GM19025 (cell line): ENCODE measurements around the gene PXMP2.
"Not testable (repeated sequence)": the region's sequence is repeated elsewhere in the genome, so short reads cannot be mapped to it uniquely, and the experiment has no call there.

Experiments used
- ATAC-seq: cut with Tn5 transposase; IDR thresholded peaks from one replicate; pipeline ENCODE4 v1.9.1; 2021; ENCODE audit warnings: mild to moderate bottlenecking, low read depth, moderate library complexity; ENCODE audit not compliant: unreplicated experiment

The PXMP2 gene

GRCh38 chr12:132690112-132690511, 2.7 kb downstream of the PXMP2 start:
- ATAC-seq: no peak

- ATAC-seq: not testable (repeated sequence)
These were observed 4.6 kb downstream of the PXMP2 start for GRCh38 chr12:132692030-132692429.

GRCh38 chr12:132694888-132695287, 7.5 kb downstream of the PXMP2 start:
- not testable (repeated sequence) for ATAC-seq

- no peak for ATAC-seq
These were observed 8.0 kb downstream of the PXMP2 start for GRCh38 chr12:132695431-132695830.

GRCh38 chr12:132698341-132698740, 11.0 kb downstream of the PXMP2 start:
- no peak for ATAC-seq

DNA sequence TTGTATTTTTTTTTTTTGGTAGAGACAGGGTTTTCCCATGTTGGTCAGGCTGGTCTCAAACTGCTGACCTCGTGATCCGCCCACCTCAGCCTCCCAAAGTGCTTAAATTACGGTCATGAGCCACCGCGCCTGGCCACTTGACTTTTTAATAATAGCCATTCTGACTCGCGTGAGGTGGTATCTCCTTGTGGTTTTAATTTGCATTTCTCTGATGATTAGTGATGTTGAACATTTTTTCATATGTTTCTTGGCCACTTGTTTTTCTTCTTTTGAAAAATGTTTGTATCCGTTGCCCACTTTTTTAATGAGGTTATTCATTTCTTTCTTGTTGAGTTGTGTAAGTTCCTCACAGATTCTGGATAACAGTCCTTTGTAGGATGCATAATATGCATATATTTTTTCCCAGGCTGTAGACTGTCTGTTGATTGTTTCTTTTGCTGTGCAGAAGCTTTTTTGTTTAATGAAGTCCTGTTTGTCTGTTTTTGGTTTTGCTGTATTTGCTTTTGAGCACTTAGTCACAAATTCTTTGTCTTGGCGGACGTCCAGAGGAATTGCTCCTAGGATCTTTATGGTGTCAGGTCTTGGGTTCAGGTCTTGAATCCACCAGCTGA, 12.9 kb downstream of the PXMP2 start:
- no peak for ATAC-seq

GRCh38 chr12:132702640-132703039, 15.3 kb downstream of the PXMP2 start:
- no peak for ATAC-seq

DNA sequence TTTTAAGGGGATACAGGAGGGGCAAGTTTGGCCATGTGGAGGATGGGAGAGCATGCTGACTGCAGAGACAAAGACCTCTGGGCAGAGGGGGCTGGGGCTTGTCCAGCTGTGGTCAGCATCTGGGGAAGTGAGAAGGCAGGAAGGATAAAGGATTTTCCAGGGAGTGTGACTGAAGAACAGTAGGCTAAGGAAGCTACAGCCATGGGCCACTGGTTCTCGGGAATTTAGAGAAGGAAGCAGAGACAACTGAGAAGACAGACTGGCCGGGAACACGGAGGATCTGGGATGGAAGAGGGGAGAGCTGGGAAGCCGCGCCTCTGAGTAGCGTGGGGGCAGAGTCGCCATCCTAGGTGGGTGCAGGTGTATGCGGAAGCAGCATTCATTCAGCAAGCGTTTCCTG, 16.3 kb downstream of the PXMP2 start:
- no peak for ATAC-seq

DNA sequence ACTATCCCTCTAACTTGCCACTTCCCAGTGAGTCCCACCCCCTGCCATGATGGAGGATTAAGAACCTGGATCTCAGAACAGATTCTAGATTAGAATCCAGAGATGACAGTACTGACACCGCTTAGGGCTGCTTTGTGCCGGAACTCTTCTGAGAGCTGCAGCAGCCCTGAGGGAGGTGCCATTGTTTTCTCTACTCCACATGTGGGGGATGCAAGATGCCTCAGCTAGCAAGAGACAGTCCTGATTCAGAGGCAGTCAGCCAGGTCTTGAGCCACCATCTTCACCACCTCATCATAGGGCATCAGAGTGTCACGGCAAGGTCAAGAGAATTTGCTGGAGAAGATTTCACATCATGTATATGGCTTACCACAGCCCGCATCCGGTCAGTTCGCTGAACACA, 19.9 kb downstream of the PXMP2 start:
- no peak for ATAC-seq

GRCh38 chr12:132708150-132708549, 20.8 kb downstream of the PXMP2 start:
- no peak for ATAC-seq

DNA sequence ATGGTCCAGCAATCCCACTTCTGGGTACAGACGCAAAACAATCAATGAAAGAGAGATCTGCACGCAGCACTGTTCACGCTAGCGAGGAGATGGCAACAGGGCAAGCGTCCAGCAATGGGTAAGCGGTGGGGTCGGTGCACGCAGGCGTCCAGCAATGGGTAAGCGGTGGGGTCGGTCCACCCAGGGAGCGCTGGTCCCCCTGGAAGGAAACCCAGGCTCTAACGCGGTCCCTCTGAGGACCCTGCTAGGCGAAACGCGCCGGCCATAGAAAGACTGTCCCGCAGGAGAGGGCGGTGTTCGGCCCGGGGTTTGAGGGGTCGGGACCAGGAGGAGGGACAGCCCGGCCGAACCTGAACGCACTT, 22.6 kb downstream of the PXMP2 start:
- ATAC-seq: peak; percentile 21

DNA sequence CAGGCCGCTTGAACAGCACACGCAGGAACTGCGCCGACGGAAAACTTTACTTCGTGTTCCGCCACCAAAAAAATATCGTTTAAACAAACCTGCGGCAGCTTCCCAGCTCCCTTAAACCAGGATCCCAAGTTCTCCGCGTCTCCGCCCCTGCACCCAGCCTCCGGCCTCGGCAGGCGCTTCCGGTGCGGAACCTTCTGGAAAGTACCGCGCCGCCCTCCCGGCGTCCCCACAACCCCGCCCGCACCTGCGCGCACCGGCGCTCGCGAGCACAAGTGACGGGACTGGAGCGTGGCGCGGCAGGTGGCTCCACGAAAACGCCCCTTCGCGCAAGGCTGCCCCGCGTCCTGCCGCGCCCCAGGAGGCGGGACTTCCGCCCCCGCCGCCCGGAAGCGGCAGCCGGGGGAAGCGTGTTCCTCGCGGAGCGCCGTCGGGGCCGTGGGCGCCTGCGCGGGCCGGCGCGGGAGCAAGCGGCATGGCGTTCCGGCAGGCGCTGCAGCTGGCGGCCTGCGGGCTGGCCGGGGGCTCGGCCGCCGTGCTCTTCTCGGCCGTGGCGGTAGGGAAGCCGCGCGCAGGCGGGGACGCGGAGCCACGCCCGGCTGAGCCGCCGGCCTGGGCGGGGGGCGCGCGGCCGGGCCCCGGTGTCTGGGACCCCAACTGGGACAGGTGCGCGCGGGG, 23.2 kb downstream of the PXMP2 start, which contains the start of gene PGAM5:
PGAM5 (plus strand) TSS at position 438 of the 675 bp plus-strand sequence; CDS start at position 473, 35 bp downstream.
- ATAC-seq: peak; percentile 92

GRCh38 chr12:132711080-132711843, 23.9 kb downstream of the PXMP2 start:
- ATAC-seq: no peak

DNA sequence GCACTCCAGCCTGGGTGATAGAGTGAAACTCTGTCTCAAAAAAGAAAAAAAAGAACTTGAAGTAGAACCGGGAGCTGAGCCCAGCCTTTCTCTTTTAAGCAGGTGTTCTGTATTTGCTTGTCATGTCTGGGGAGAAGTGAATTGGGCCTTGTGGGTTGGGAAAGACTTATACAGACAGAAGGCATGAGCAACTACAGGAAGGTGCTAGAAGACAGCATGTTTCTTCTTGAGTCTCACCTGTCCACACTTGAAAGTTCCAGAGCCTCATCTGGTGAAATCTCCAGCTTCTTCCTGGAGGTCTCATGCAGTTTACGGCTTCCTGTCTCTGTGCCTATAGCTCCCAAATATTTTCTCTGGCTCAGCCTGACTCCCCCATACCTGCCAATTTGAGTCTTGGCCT, 25.7 kb downstream of the PXMP2 start:
- no peak for ATAC-seq

DNA sequence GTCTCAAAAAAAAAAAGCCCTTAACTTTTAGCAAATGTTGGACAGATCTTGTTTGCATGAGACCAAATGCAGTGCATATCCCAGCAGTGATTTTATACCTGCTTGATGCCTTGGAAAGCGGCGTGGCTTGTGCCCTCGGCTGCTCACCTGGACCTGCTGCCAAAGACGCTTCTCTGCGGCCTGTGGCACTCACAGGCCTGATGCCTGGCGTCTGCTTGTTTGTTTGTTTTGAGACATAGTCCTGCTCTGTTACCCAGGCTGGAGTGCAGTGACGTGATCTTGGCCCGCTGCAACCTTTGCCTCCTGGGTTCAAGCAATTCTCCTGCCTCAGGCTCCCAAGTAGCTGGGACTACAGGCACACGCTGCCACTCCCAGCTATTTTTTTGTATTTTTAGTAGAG, 28.5 kb downstream of the PXMP2 start:
- ATAC-seq: no peak

- ATAC-seq: no peak
These were observed 29.0 kb downstream of the PXMP2 start for GRCh38 chr12:132716356-132716755.

GRCh38 chr12:132717011-132717410, 29.6 kb downstream of the PXMP2 start:
- ATAC-seq: no peak

DNA sequence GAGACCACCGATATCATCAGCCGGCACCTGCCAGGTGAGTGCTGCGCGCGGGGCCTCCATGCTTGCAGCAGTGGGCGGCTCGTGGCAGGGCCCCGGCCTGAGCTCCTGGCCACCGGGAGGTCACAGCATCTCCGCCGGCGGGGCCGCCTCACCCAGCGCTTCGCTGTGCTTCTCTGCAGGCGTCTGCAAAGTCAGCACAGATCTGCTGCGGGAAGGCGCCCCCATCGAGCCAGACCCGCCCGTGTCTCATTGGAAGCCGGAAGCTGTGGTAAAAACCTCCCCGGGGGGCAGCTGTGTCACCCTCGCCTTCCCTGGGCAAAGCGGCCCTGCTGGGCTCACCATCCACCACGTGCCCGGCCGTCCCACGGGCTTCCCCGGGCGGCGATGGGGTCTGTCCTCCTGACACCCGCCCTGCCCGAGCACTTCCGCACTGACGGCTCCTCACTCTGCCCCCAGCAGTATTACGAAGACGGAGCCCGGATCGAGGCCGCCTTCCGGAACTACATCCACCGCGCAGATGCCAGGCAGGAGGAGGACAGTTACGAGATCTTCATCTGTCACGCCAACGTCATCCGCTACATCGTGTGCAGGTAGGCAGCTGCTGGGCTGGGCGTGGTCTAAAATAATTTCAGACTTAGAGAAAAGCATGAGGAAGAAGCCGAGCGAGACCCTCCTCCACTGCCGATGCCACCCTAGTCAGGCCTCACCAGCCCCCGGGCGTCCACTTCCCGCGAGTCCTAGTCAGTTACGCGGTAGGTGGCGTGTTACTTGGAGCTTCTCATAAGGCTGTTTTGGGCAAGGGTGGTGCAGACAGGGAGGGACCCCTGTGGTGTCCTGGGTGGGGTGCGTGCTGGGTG, 30.4 kb downstream of the PXMP2 start:
- ATAC-seq: no peak

- ATAC-seq: no peak
These were observed 31.3 kb downstream of the PXMP2 start for GRCh38 chr12:132718644-132719043.

GRCh38 chr12:132719141-132719953, 32.0 kb downstream of the PXMP2 start:
- ATAC-seq: no peak
